Natural killer cell (primary cell): ENCODE data around the gene SMS. TPM values are rescaled to one million over a fixed set of nuclear protein-coding genes. Genes with fewer than 3 reads are reported as not detected.

Experiments used
- ATAC-seq, 3 donors: fragments of 150-1000 bp in 2 of 3; fragments of 200-7000 bp in 1 of 3; cut with Tn5 transposase; 1 replicate in 1 of 3; 2 replicates in 2 of 3; pipeline ENCODE4 v1.10.0; 2021; ENCODE audit warnings: mild to moderate bottlenecking in 2 of 3, moderate library complexity in 2 of 3
- DNase-seq, 2 donors: peaks; one replicate each; pipeline versions ENCODE4 v3.0.0 to v3.0.0-alpha.2; 2013 to 2021; ENCODE audit warnings: mixed read lengths in 1 of 2
- H3K27ac ChIP-seq: one replicate; pipeline ENCODE4 v1.5.1; 2013; ENCODE audit warnings: mild to moderate bottlenecking, low read length
- H3K27me3 ChIP-seq: one replicate; pipeline ENCODE4 v1.6.1; 2013; ENCODE audit warnings: low read length; ENCODE audit not compliant: control insufficient read depth, insufficient read depth
- H3K36me3 ChIP-seq: one replicate; pipeline ENCODE4 v1.6.1; 2013; ENCODE audit warnings: low read length; ENCODE audit not compliant: control insufficient read depth, insufficient read depth
- H3K4me1 ChIP-seq: one replicate; pipeline ENCODE4 v1.6.1; 2013; ENCODE audit warnings: low read length; ENCODE audit not compliant: control insufficient read depth, insufficient read depth
- H3K4me3 ChIP-seq: one replicate; pipeline ENCODE4 v1.5.1; 2013; ENCODE audit warnings: low read length
- H3K9me3 ChIP-seq: one replicate; pipeline ENCODE4 v1.6.1; 2013; ENCODE audit warnings: low read length; ENCODE audit not compliant: control insufficient read depth, insufficient read depth
- H3K27ac Mint-ChIP-seq, 2 donors: one replicate each; pipeline ENCODE4 v1.8.0; 2022; ENCODE audit warnings: mild to moderate bottlenecking in 2 of 2, mixed read lengths in 2 of 2, moderate library complexity in 1 of 2
- H3K27me3 Mint-ChIP-seq, 2 donors: one replicate each; pipeline ENCODE4 v1.8.0; 2022; ENCODE audit warnings: low read depth in 2 of 2, mixed read lengths in 2 of 2
- H3K36me3 Mint-ChIP-seq: one replicate; pipeline ENCODE4 v1.8.0; 2022; ENCODE audit warnings: mixed read lengths
- H3K4me1 Mint-ChIP-seq, 2 donors: one replicate each; pipeline ENCODE4 v1.8.0; 2022; ENCODE audit warnings: mixed read lengths in 2 of 2
- H3K4me3 Mint-ChIP-seq: one replicate; pipeline ENCODE4 v1.8.0; 2022; ENCODE audit warnings: mild to moderate bottlenecking, moderate library complexity, mixed read lengths
- H3K9me3 Mint-ChIP-seq, 2 donors: one replicate each; pipeline ENCODE4 v1.8.0; 2022; ENCODE audit warnings: mixed read lengths in 2 of 2
- WGBS: methylation state at CpG from one replicate; pipeline ENCODE4 v1.1.7; 2013; ENCODE audit warnings: missing lambda C conversion rate; ENCODE audit not compliant: insufficient coverage; 5-methylcytosine and 5-hydroxymethylcytosine counted together
- intact Hi-C: fragments of 100-400 bp; cut with micrococcal nuclease; formaldehyde crosslinking; loops from one replicate; pipeline ENCODE4 v1.14.2; 2022
- total RNA-seq, 4 donors: library from RNA; stranded (reverse); fragments of 120-200 nt in 1 of 4; gene quantifications; one replicate each; pipeline versions ENCODE4 v1.2.3 to v1.2.4, GENCODE V29; 2013 to 2022
- TF ChIP-seq, protein P1 (sequence below): fragments of 200-600 bp; IDR thresholded peaks from one replicate; pipeline ENCODE4 v1.8.0; 2022; ENCODE audit warnings: antibody characterized with exemption

The SMS gene
- total RNA-seq, 3 donors from 2014 or later (not counting 1 experiment from before 2014, with no cell fraction given), result 14.9 to 19.4 (median 18.6) TPM

- Mint-ChIP-seq H3K4me1 (no peaks in the 10 kb centered on the region), H3K9me3 (no peaks in the 10 kb centered on the region), H3K36me3 (no peaks in the 10 kb centered on the region), H3K27ac (no peak overlapping the region), H3K27me3 (no peaks in the 10 kb centered on the region), H3K4me3 (no peak overlapping the region)
- H3K4me3 ChIP-seq, result no peak overlapping the region
- WGBS, result 100% methylated on average over 4 of the region's 10 CpGs
- no peak overlapping the region for H3K27ac ChIP-seq
- no peak for DNase-seq
- intact Hi-C loops, result no loop called here
- no peaks in the 10 kb centered on the region for H3K9me3 ChIP-seq
- no peaks in the 10 kb centered on the region for H3K27me3 ChIP-seq
- TF ChIP-seq, protein P1, sequence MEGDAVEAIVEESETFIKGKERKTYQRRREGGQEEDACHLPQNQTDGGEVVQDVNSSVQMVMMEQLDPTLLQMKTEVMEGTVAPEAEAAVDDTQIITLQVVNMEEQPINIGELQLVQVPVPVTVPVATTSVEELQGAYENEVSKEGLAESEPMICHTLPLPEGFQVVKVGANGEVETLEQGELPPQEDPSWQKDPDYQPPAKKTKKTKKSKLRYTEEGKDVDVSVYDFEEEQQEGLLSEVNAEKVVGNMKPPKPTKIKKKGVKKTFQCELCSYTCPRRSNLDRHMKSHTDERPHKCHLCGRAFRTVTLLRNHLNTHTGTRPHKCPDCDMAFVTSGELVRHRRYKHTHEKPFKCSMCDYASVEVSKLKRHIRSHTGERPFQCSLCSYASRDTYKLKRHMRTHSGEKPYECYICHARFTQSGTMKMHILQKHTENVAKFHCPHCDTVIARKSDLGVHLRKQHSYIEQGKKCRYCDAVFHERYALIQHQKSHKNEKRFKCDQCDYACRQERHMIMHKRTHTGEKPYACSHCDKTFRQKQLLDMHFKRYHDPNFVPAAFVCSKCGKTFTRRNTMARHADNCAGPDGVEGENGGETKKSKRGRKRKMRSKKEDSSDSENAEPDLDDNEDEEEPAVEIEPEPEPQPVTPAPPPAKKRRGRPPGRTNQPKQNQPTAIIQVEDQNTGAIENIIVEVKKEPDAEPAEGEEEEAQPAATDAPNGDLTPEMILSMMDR, result no peak
- no peaks in the 10 kb centered on the region for H3K4me1 ChIP-seq
- no peaks in the 10 kb centered on the region for H3K36me3 ChIP-seq
- ATAC-seq, result no peak
These were observed 81.3 kb downstream of the SMS start for GRCh38 chrX:22021751-22022324.

- Mint-ChIP-seq H3K4me1 (no peaks in the 10 kb centered on the region), H3K36me3 (no peaks in the 10 kb centered on the region), H3K9me3 (no peaks in the 10 kb centered on the region), H3K27me3 (no peaks in the 10 kb centered on the region), H3K27ac (no peak overlapping the region), H3K4me3 (no peak overlapping the region)
- Histone ChIP-seq H3K36me3 (no peaks in the 10 kb centered on the region), H3K27ac (no peak overlapping the region), H3K4me3 (no peak overlapping the region), H3K4me1 (no peaks in the 10 kb centered on the region), H3K27me3 (no peaks in the 10 kb centered on the region), H3K9me3 (no peaks in the 10 kb centered on the region)
- intact Hi-C loops, result no loop called here
- 48% methylated on average over 2 of the region's 2 CpGs for WGBS
- no peak for DNase-seq
- no peak for ATAC-seq
- TF ChIP-seq, protein P1, result no peak
These were observed 84.1 kb downstream of the SMS start for GRCh38 chrX:22024577-22024976.

DNA sequence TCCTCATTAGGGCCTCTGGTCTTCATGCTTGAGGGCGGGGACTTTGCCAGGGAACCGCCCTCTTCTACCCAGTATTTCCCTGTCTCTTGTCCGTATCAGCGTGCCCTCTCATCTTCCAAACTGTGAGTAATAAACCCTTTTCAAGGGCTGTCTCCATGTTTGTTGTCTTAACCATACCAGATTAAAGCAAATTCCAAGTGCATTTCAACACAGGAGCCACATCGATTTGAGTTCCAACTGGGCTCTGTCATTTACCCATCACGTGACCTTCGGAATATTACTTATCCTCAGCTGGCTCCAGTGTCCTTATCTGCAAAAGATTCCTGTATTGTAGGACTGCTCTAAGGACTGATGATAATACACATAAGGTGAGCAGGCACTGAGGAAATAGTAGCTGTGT, 85.2 kb downstream of the SMS start:
- no peak overlapping the region for H3K27ac Mint-ChIP-seq
- Histone ChIP-seq H3K4me3 (no peak overlapping the region), H3K9me3 (no peaks in the 10 kb centered on the region), H3K27ac (no peak overlapping the region), H3K4me1 (no peaks in the 10 kb centered on the region), H3K27me3 (no peaks in the 10 kb centered on the region), H3K36me3 (no peaks in the 10 kb centered on the region)
- intact Hi-C loops, result no loop called here
- WGBS, result 96% methylated on average over 7 of the region's 7 CpGs
- no peaks in the 10 kb centered on the region for H3K4me1 Mint-ChIP-seq
- no peaks in the 10 kb centered on the region for H3K36me3 Mint-ChIP-seq
- ATAC-seq (no peak), DNase-seq (no peak)
- TF ChIP-seq, protein P1, result no peak
- H3K9me3 Mint-ChIP-seq, result no peaks in the 10 kb centered on the region
- H3K4me3 Mint-ChIP-seq, result no peak overlapping the region
- no peaks in the 10 kb centered on the region for H3K27me3 Mint-ChIP-seq

GRCh38 chrX:22026731-22027130, 86.2 kb downstream of the SMS start:
- DNase-seq (no peak), ATAC-seq (no peak)
- intact Hi-C loops, result no loop called here
- WGBS, result 94% methylated on average over 4 of the region's 4 CpGs
- TF ChIP-seq, protein P1, result no peak
- no peak overlapping the region for H3K27ac Mint-ChIP-seq
- Histone ChIP-seq H3K9me3 (no peaks in the 10 kb centered on the region), H3K4me1 (no peaks in the 10 kb centered on the region), H3K27me3 (no peaks in the 10 kb centered on the region), H3K4me3 (no peak overlapping the region), H3K27ac (no peak overlapping the region), H3K36me3 (no peaks in the 10 kb centered on the region)
- H3K9me3 Mint-ChIP-seq, result no peaks in the 10 kb centered on the region
- no peaks in the 10 kb centered on the region for H3K36me3 Mint-ChIP-seq
- H3K27me3 Mint-ChIP-seq, result no peaks in the 10 kb centered on the region
- H3K4me1 Mint-ChIP-seq, result no peaks in the 10 kb centered on the region
- H3K4me3 Mint-ChIP-seq, result no peak overlapping the region
